HG03354 (cell line): Measurements from ENCODE around the gene MAP3K6.

Experiments
- ATAC-seq: cut with Tn5 transposase; IDR thresholded peaks from one replicate; pipeline ENCODE4 v1.9.1; 2021; ENCODE audit warnings: mild to moderate bottlenecking; ENCODE audit not compliant: unreplicated experiment, poor library complexity, severe bottlenecking

Gene MAP3K6

DNA sequence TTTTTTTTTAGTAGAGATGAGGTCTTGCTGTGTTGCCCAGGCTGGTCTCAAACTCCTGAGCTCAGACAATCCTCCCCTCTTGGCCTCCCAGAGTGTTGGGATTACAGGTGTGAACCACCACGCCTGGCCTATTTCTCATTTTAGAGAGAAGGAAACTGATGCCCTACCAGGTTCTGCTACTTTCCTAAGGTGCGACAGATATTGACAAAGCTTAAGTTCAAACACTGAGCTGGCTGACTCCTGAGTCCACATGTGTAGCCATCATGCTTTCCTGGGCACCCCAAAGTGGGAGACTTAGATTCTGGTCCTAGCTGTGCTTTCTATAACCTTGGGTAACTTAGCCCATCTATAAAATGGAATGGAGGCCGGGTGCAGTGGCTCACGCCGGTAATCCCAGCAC is 49.9 kb downstream of the MAP3K6 start:
- ATAC-seq, result no peak

DNA sequence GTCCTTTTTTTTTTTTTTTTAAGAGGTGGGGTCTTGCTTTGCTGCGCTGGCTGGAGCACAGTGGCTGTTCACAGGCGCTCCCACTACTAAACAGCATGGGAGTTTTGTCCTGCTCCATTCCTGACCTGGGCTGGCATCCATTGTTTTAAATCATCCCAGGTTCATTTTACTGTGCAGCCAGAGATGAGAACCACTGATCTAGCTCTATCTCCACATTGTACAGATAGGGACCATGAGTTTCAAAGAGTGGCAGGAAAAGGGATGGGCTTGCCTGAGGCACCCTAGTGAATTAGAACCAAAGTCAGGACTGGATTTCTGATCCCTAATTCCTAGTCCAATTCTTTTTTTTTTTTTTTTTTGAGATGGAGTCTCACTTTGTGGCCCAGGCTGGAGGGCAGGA is 52.0 kb downstream of the MAP3K6 start:
- no peak for ATAC-seq

DNA sequence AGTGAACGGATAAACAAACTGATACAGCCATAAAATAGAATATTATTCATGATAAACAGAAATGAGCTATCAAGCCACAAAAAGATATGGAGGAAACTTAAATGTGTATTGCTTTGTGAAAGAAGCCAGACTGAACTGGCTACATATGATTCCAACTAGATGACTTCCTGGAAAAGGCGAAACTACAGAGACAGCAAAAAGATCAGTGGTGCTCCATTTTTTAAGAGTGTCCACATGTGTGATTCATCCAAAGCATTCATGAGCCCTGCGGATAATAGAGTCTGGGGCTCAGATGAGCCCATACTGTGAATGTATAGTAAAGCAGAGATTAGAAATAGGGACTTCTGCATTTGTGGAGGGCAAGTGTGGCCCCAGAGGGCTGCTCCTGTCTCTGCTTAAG is 52.6 kb downstream of the MAP3K6 start:
- ATAC-seq, result no peak

DNA sequence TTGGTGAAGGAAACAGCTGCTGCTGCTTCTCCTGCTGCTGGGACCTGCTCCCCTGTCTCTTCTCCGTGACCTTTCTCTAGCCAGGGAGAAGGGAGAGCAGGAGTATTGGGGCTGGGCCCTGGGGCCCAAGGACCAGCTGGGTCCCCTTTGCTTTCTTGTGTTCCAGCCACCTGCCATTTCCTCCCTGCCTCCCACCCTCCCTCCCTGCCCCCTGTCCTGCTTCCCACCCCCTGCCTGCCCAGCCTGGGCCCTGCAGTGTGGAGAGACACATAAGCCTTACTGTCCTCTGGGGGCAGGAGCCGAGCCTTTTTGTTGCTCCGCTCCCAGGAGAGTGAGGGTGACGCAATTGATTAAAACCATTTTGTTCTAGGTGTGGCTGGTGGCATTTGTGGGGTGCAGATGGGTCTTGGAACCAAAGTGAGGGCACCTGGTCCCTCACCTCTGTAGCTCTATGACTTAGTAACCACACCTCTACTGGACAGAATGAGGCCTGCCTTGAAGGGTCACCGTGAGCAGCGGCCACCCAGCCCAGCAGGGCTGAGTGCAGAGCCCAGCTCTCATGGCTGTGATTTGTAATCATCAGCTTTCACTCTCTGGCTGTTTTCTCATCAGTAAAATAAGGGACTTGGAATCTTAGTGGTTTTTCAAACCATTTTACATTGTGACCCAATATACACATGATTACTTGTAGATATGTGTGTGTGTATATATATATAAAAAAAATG is 58.7 kb downstream of the MAP3K6 start:
- no peak for ATAC-seq

DNA sequence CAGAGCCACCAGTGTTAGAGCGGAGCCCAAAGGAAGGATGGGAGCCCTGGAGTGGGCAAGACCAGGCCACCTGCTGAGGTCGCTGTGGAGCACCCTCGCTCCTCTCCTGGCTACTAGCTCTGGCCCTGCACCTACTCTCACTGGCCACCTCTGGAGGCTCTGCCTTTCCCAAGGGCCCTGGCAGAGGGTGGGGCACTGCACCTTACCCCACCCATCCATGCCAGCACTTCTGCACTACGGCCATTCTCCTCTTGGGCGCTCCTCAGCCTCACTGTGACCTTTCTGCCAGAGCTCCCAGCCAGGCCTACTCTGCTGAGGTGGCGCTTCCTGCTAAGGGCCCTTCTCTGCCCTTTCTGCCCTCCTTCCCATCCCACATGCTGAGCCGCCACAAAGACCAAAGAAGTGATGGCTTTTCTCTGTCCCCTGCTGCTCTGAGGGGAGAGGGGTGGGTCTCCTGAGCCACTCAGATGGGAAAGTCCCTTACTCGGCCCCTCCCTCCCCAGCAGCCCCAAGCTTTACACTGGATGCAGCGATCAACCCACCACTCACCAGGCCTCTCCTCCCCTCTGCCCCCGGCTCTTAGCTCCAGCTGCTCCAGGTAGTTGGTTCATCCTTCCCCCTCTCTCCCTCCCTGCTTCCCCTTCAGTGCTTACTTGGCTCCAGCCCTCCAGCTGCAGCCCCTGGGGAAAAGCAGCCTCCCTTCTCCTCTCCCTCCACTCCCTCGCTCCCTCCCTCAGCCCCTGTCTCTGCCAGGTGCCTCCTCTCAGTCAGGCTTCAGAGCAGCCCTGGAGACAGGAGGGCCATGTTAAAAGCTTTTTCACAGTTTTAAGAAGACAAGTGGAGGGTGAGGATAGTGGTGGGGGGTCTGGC is 59.6 kb downstream of the MAP3K6 start:
- no peak for ATAC-seq

DNA sequence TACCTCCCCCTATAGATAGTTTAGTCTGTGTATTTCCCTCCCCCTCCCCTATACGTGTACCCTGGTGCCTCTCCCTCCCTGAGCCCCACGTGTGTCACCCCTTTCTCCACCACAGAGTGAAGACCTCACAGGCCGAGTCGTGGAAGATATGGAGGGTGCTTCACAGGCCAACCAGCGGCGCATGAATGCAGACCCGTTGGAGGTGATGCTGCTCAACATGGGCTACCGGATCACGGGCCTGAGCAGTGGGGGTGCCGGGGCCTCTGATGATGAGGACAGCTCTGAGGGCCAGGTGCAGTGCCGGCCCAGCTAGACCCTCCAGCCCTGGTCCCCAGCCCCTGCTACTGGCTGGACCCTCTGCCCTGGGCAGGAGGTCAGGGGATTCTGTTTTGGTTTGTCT is 60.7 kb downstream of the MAP3K6 start:
- ATAC-seq, result no peak
